GM18520 (cell line): ENCODE measurements around the gene FARP1.

Experiments used
- ATAC-seq: cut with Tn5 transposase; IDR thresholded peaks from one replicate; pipeline ENCODE4 v1.9.1; 2021; ENCODE audit not compliant: unreplicated experiment

FARP1 gene

GRCh38 chr13:98473135-98473787 lies 330.4 kb downstream of the FARP1 start:
- ATAC-seq: no peak

- no peak for ATAC-seq
These were observed 330.9 kb downstream of the FARP1 start for GRCh38 chr13:98473788-98474144.

- no peak for ATAC-seq
These were observed 331.4 kb downstream of the FARP1 start for GRCh38 chr13:98474292-98474691.

- ATAC-seq: no peak
These were observed 331.9 kb downstream of the FARP1 start for GRCh38 chr13:98474761-98475160.

GRCh38 chr13:98475522-98475921 lies 332.6 kb downstream of the FARP1 start:
- no peak for ATAC-seq

GRCh38 chr13:98476106-98476505 lies 333.2 kb downstream of the FARP1 start:
- ATAC-seq: no peak

- peak; percentile 80 for ATAC-seq
These were observed 333.7 kb downstream of the FARP1 start for GRCh38 chr13:98476538-98476966.

GRCh38 chr13:98478189-98479129 lies 335.6 kb downstream of the FARP1 start:
- peak; percentile 19 for ATAC-seq

- ATAC-seq: no peak
These were observed 336.7 kb downstream of the FARP1 start for GRCh38 chr13:98479496-98480003.

- ATAC-seq: peak; percentile 51
These were observed 338.3 kb downstream of the FARP1 start for GRCh38 chr13:98480915-98481877.

GRCh38 chr13:98482476-98483444 lies 339.9 kb downstream of the FARP1 start:
- ATAC-seq: no peak

- ATAC-seq: no peak
These were observed 340.9 kb downstream of the FARP1 start for GRCh38 chr13:98483601-98484288.

GRCh38 chr13:98484289-98485219 lies 341.7 kb downstream of the FARP1 start:
- ATAC-seq: no peak

GRCh38 chr13:98485561-98485960 lies 342.7 kb downstream of the FARP1 start:
- ATAC-seq: no peak

GRCh38 chr13:98486412-98486811 lies 343.5 kb downstream of the FARP1 start:
- ATAC-seq: no peak

- ATAC-seq: no peak
These were observed 344.1 kb downstream of the FARP1 start for GRCh38 chr13:98487016-98487415.

- ATAC-seq: no peak
These were observed 344.6 kb downstream of the FARP1 start for GRCh38 chr13:98487522-98487921.

- no peak for ATAC-seq
These were observed 345.8 kb downstream of the FARP1 start for GRCh38 chr13:98488736-98489135.
